Thoracic aorta (tissue), 2 donors: ENCODE measurements around the gene FAM204A. TPM values are rescaled to one million over a fixed set of nuclear protein-coding genes. Genes with fewer than 3 reads are reported as not detected.

Source experiments
- ATAC-seq: fragments of 150-250 bp; one replicate; pipeline ENCODE4 v1.8.0; 2017; ENCODE audit warnings: low read depth; ENCODE audit not compliant: insufficient number of reproducible peaks, low FRiP score
- DNase-seq: peaks from one replicate; pipeline ENCODE4 v3.0.0-alpha.2; 2020; ENCODE audit warnings: low spot score
- H3K27ac ChIP-seq, 2 donors: fragments of 200-600 bp; sonication (generic); 1 replicate in 1 of 2; 2 replicates in 1 of 2; pipeline ENCODE4 v1.5.1; 2016; ENCODE audit warnings: mild to moderate bottlenecking in 2 of 2, moderate library complexity in 2 of 2
- H3K27me3 ChIP-seq: fragments of 200-600 bp; sonication (generic); replicated peaks from 2 replicates; pipeline ENCODE4 v1.6.0; 2016; ENCODE audit warnings: mild to moderate bottlenecking; ENCODE audit not compliant: insufficient read depth
- H3K36me3 ChIP-seq: fragments of 200-600 bp; sonication (generic); one replicate; pipeline ENCODE4 v1.5.1; 2016
- H3K4me1 ChIP-seq, 2 donors: fragments of 200-600 bp; sonication (generic); 1 replicate in 1 of 2; 2 replicates in 1 of 2; pipeline versions ENCODE4 v1.5.1 to v1.6.0; 2016; ENCODE audit warnings: low read depth in 2 of 2, mild to moderate bottlenecking in 1 of 2; ENCODE audit not compliant: control insufficient read depth in 1 of 2
- H3K4me3 ChIP-seq: fragments of 200-600 bp; sonication (generic); 2 replicates; pipeline ENCODE4 v1.5.1; 2016; ENCODE audit warnings: mild to moderate bottlenecking
- H3K9me3 ChIP-seq: fragments of 200-600 bp; sonication (generic); 2 replicates; pipeline ENCODE4 v1.5.1; 2016
- CTCF ChIP-seq: fragments of 200-600 bp; sonication (generic); IDR thresholded peaks from one replicate; pipeline ENCODE4 v1.5.1; 2019; ENCODE audit warnings: antibody characterized with exemption
- total RNA-seq, 2 donors: library from RNA; depleted of rRNA; stranded (reverse); fragments of >200 nt; gene quantifications; one replicate each; pipeline versions ENCODE4 v1.1.0 to v1.2.3, GENCODE V29; 2016

FAM204A gene
- total RNA-seq, 2 donors from 2014 or later, result 18.5 to 22.5 TPM

- Histone ChIP-seq H3K9me3 (no peaks in the 10 kb centered on the region), H3K27me3 (no peaks in the 10 kb centered on the region), H3K27ac (no peak overlapping the region), H3K36me3 (no peaks in the 10 kb centered on the region), H3K4me3 (no peak overlapping the region), H3K4me1 (no peaks in the 10 kb centered on the region)
- DNase-seq, result no peak
- no peak for ATAC-seq
- TF ChIP-seq CTCF, result no peak
Measured at GRCh38 chr10:118255355-118255754, 86.8 kb downstream of the FAM204A start.

- H3K27me3 ChIP-seq, result no peaks in the 10 kb centered on the region
- ATAC-seq, result no peak
- no peaks in the 10 kb centered on the region for H3K36me3 ChIP-seq
- no peak for DNase-seq
- H3K27ac ChIP-seq, result no peak overlapping the region
- TF ChIP-seq CTCF, result no peak
- H3K4me3 ChIP-seq, result no peak overlapping the region
- H3K4me1 ChIP-seq, result no peaks in the 10 kb centered on the region
- no peaks in the 10 kb centered on the region for H3K9me3 ChIP-seq
Measured at GRCh38 chr10:118254654-118255053, 87.5 kb downstream of the FAM204A start.

- no peaks in the 10 kb centered on the region for H3K9me3 ChIP-seq
- H3K4me3 ChIP-seq, result no peak overlapping the region
- DNase-seq (no peak), ATAC-seq (no peak)
- no peak overlapping the region for H3K27ac ChIP-seq
- no peaks in the 10 kb centered on the region for H3K27me3 ChIP-seq
- H3K36me3 ChIP-seq, result no peaks in the 10 kb centered on the region
- no peak for TF ChIP-seq CTCF
- H3K4me1 ChIP-seq, result no peaks in the 10 kb centered on the region
Measured at GRCh38 chr10:118253397-118253796, 88.7 kb downstream of the FAM204A start.

- H3K4me1 ChIP-seq, result no peaks in the 10 kb centered on the region
- no peak for TF ChIP-seq CTCF
- ATAC-seq (no peak), DNase-seq (no peak)
- H3K27me3 ChIP-seq, result no peaks in the 10 kb centered on the region
- H3K27ac ChIP-seq, result no peak overlapping the region
- no peaks in the 10 kb centered on the region for H3K36me3 ChIP-seq
- H3K4me3 ChIP-seq, result no peak overlapping the region
- H3K9me3 ChIP-seq, result no peaks in the 10 kb centered on the region
Measured at GRCh38 chr10:118251791-118252190, 90.3 kb downstream of the FAM204A start.

GRCh38 chr10:118249714-118250113 is 92.4 kb downstream of the FAM204A start:
- H3K27ac ChIP-seq, result no peak overlapping the region

More at GRCh38 chr10:118249714-118250113, 92.4 kb downstream of the FAM204A start:
- no peaks in the 10 kb centered on the region for H3K27me3 ChIP-seq
- H3K36me3 ChIP-seq, result no peaks in the 10 kb centered on the region
- ATAC-seq, result no peak
- no peak for TF ChIP-seq CTCF
- no peaks in the 10 kb centered on the region for H3K9me3 ChIP-seq
- H3K4me3 ChIP-seq, result no peak overlapping the region
- DNase-seq, result no peak
- no peaks in the 10 kb centered on the region for H3K4me1 ChIP-seq
